HCT116 (cell line): ENCODE results near the gene LASP1. TPM values are rescaled to one million over a fixed set of nuclear protein-coding genes. Genes with fewer than 3 reads are reported as not detected.

Source experiments
- ATAC-seq: fragments of 200-7000 bp; cut with Tn5 transposase; 2 replicates; pipeline ENCODE4 v1.9.1; 2020; ENCODE audit warnings: mild to moderate bottlenecking, moderate library complexity
- BruUV-seq: library from RNA; stranded (reverse); fragments of 400-500 nt; replicated peaks from 2 replicates; lab custom pipeline; 2021; lab: Mats Ljungman, UMichigan
- CTCF ChIA-PET: fragments of 300-600 bp; sonication (Branson Sonifier 250); formaldehyde crosslinking; loops from one replicate; lab custom pipeline; 2021; ENCODE audit warnings: antibody characterized with exemption; lab: Charles Lee
- POLR2A ChIA-PET: fragments of 300-600, 350-600 bp; sonication (Branson Sonifier 250); formaldehyde crosslinking; loops from one replicate; lab custom pipeline; 2021; ENCODE audit warnings: antibody characterized with exemption; lab: Charles Lee
- RAD21 ChIA-PET, 2 experiments: fragments of 300-600 bp; sonication (Branson Sonifier 250); formaldehyde crosslinking; loops; one replicate each; lab custom pipeline; 2023; ENCODE audit warnings: low total read pairs in 2 of 2; ENCODE audit not compliant: uncharacterized antibody in 2 of 2, unreplicated experiment in 2 of 2, low non-redundant PET in 1 of 2; lab: Charles Lee
- DNase-seq: peaks from one replicate; pipeline ENCODE4 v3.0.0-alpha.2; 2010; ENCODE audit warnings: low read depth, low spot score
- H2AFZ ChIP-seq: fragments of 200-600 bp; shearing (Covaris generic), sonication (generic); 2 replicates; pipeline ENCODE4 v1.6.1; 2017; ENCODE audit warnings: low read depth, mixed run types, mixed read lengths, antibody characterized with exemption, low read length; ENCODE audit not compliant: poor library complexity, severe bottlenecking
- H3K27ac ChIP-seq: 2 replicates; pipeline ENCODE4 v1.5.1; 2012; ENCODE audit warnings: low read depth, low read length
- H3K27me3 ChIP-seq: fragments of 200-600 bp; sonication (generic); 2 replicates; pipeline ENCODE4 v1.6.1; 2016; ENCODE audit warnings: mixed run types, low read length, mixed read lengths; ENCODE audit not compliant: insufficient read depth
- H3K36me3 ChIP-seq, 2 experiments: fragments of 200-500 bp in 1 of 2; fragments of 200-600 bp in 1 of 2; sonication (Bioruptor generic) in 1 of 2; sonication (generic) in 1 of 2; 2 replicates each; pipeline versions ENCODE4 v1.5.1 to v1.6.1; 2014 to 2016; ENCODE audit warnings: low read length in 2 of 2, inconsistent platforms in 1 of 2, mixed read lengths in 1 of 2, mixed run types in 1 of 2; ENCODE audit not compliant: insufficient read depth in 2 of 2, control insufficient read depth in 1 of 2
- H3K4me1 ChIP-seq, 2 experiments: fragments of 200-600 bp in 1 of 2; sonication (generic) in 1 of 2; 2 replicates each; pipeline versions ENCODE4 v1.5.1 to v1.6.1; 2012 to 2017; ENCODE audit warnings: low read length in 2 of 2, inconsistent platforms in 1 of 2, mild to moderate bottlenecking in 1 of 2, mixed read lengths in 1 of 2, mixed run types in 1 of 2, moderate library complexity in 1 of 2; ENCODE audit not compliant: insufficient read depth in 2 of 2, control insufficient read depth in 1 of 2
- H3K4me2 ChIP-seq: fragments of 200-600 bp; sonication (generic); 2 replicates; pipeline ENCODE4 v1.6.1; 2017; ENCODE audit warnings: mixed run types, low read length, mixed read lengths
- H3K4me3 ChIP-seq, 2 experiments: fragments of 200-600 bp in 1 of 2; sonication (generic) in 1 of 2; replicated peaks in 1 of 2; 2 replicates each; pipeline ENCODE4 v1.5.1; 2011 to 2016; ENCODE audit warnings: low read length in 2 of 2, control low read depth in 1 of 2, low read depth in 1 of 2, mild to moderate bottlenecking in 1 of 2, mixed read lengths in 1 of 2, mixed run types in 1 of 2
- H3K79me2 ChIP-seq: fragments of 200-600 bp; sonication (generic); 2 replicates; pipeline ENCODE4 v1.6.1; 2017; ENCODE audit warnings: mild to moderate bottlenecking, mixed run types, low read length, moderate library complexity, mixed read lengths; ENCODE audit not compliant: insufficient read depth
- H3K9ac ChIP-seq: fragments of 200-600 bp; sonication (generic); 2 replicates; pipeline ENCODE4 v1.6.1; 2016; ENCODE audit warnings: low read length, mixed read lengths
- H3K9me2 ChIP-seq: fragments of 200-600 bp; sonication (generic), shearing (Covaris generic); 2 replicates; pipeline ENCODE4 v1.6.1; 2017; ENCODE audit warnings: mixed run types, mild to moderate bottlenecking, moderate library complexity; ENCODE audit not compliant: insufficient read depth
- H3K9me3 ChIP-seq, 2 experiments: fragments of 200-500 bp in 1 of 2; fragments of 200-600 bp in 1 of 2; sonication (Bioruptor generic) in 1 of 2; sonication (generic) in 1 of 2; 2 replicates each; pipeline ENCODE4 v1.6.1; 2014 to 2017; ENCODE audit warnings: low read length in 2 of 2, mixed read lengths in 2 of 2, inconsistent platforms in 1 of 2, low read depth in 1 of 2, mild to moderate bottlenecking in 1 of 2, mixed run types in 1 of 2, moderate library complexity in 1 of 2; ENCODE audit not compliant: control insufficient read depth in 1 of 2, insufficient read depth in 1 of 2
- H4K20me1 ChIP-seq: fragments of 200-600 bp; sonication (generic), shearing (Covaris generic); 2 replicates; pipeline ENCODE4 v1.6.1; 2017; ENCODE audit warnings: mixed run types, mild to moderate bottlenecking, moderate library complexity; ENCODE audit not compliant: insufficient read depth
- CBX3 ChIP-seq: IDR thresholded peaks from 2 replicates; pipeline ENCODE4 v1.6.1; 2012; ENCODE audit warnings: low read depth
- ELF1 ChIP-seq: IDR thresholded peaks from 2 replicates; pipeline ENCODE4 v1.6.1; 2012; ENCODE audit warnings: low read depth, borderline replicate concordance
- JUND ChIP-seq: IDR thresholded peaks from 2 replicates; pipeline ENCODE4 v1.6.1; 2012
- POLR2A ChIP-seq: IDR thresholded peaks from 2 replicates; pipeline ENCODE4 v1.7.0; 2011; ENCODE audit warnings: borderline replicate concordance; ENCODE audit not compliant: insufficient read depth, insufficient read length; ENCODE audit errors: extremely low read depth
- POLR2AphosphoS5 ChIP-seq: IDR thresholded peaks from 2 replicates; pipeline ENCODE4 v1.6.1; 2011; ENCODE audit warnings: mild to moderate bottlenecking, low read depth, low read length, moderate library complexity
- RAD21 ChIP-seq: IDR thresholded peaks from 2 replicates; pipeline ENCODE4 v1.6.1; 2012; ENCODE audit warnings: low read depth, mild to moderate bottlenecking
- SIN3A ChIP-seq: IDR thresholded peaks from 2 replicates; pipeline ENCODE4 v1.6.1; 2012; ENCODE audit warnings: low read depth
- SRF ChIP-seq: IDR thresholded peaks from 2 replicates; pipeline ENCODE4 v1.6.1; 2012; ENCODE audit warnings: low read depth
- TCF7L2 ChIP-seq: IDR thresholded peaks from 2 replicates; pipeline ENCODE4 v1.7.0; 2011; ENCODE audit warnings: borderline replicate concordance, inconsistent platforms; ENCODE audit not compliant: insufficient read depth, insufficient read length; ENCODE audit errors: extremely low read depth
- ZNF274 ChIP-seq: fragments of 200-500 bp; sonication (Bioruptor generic); IDR thresholded peaks from 2 replicates; pipeline ENCODE4 v1.6.1; 2014; ENCODE audit warnings: mild to moderate bottlenecking, low read depth, low read length, inconsistent platforms
- intact Hi-C: fragments of 100-400 bp; cut with micrococcal nuclease; formaldehyde crosslinking; loops from 2 replicates; pipeline ENCODE4 v1.10.0; 2022
- total RNA-seq: library from RNA; stranded (reverse); gene quantifications from one replicate; pipeline ENCODE4 v1.2.1, GENCODE V29; 2021; ENCODE audit not compliant: unreplicated experiment
- TF ChIP-seq, protein P1 (sequence below): IDR thresholded peaks from 2 replicates; pipeline ENCODE4 v1.6.1; 2011; ENCODE audit warnings: mild to moderate bottlenecking, low read length, moderate library complexity; ENCODE audit not compliant: insufficient replicate concordance; ENCODE audit errors: extremely low read depth
- TF ChIP-seq, protein P2 (sequence below): IDR thresholded peaks from 2 replicates; pipeline ENCODE4 v1.6.1; 2012; ENCODE audit warnings: low read depth

The LASP1 gene
- total RNA-seq, 1 experiment from 2014 or later = 149 TPM

DNA sequence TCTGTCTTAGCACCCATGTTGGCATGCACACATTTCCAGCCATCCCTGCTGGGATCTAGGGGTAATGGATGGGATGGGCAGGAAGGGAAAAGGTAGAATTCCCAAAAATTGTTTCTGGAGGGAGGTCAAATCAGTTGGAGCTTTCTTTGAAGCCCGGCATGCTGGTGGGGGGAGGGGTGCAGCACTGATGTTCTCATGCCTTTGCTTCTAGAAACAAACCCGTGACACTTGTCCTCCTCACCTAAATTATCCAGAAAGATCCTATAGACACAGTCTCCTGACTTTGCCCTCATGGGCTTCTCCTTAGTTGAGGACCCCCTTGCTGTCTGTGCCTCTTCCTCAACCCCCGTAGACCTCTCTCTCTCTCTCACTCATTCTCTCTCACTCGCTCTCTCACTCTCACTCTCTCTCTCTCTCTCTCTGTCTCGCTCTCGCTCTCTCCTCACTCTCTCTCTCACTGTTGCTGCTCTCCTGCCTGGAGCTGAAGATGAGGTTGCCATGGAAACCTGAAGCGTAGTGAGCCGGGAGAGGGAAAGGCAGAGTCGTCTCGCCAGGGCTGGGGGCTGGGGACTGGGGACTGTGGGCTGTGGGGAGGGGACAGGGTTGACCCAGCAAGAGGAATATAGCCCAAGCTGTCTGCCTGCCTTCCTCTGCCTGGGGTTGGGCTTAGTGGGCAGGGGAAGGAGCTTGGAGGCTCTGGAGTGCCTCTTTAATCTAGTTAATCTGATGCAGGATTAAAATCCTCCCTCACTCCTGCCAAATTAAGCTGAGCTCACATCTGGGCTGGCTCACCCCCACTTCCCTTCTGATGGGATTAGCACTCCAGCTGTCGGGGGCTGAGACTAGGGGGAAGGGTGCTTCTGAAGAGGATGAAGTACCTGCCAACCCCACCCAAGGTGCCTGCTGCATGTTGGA, 16.1 kb downstream of the LASP1 start (continued):
- no peak for TF ChIP-seq JUND

DNA sequence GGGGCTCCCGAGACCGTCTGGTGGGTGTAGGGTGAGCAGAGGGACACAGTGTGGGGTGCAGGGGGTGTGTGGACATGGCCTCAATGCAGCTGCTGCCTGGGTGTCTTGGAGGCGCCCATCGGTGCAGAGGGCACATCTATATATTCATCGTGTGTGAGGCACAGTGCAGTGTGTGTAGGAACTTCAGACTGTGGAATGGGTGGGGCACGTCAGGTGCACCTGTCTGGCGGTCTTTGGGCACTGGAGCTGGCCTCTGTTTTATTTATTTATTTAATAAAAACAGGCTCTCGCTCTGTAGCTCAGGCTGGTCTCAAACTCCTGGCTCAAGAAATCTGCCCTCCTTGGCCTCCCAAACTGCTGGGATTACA, 16.8 kb downstream of the LASP1 start:
- ChIA-PET POLR2A (interaction anchor here (0.7 kb wide), 2 partner anchors 15 to 17 kb away, joined by 3 read pairs; partner anchors contain the start of gene LASP1), RAD21 (no interaction called here), CTCF (no interaction called here)
- Histone ChIP-seq H3K9me2 (no peaks in the 10 kb centered on the region), H3K27me3 (no peaks in the 10 kb centered on the region), H3K4me3 (no peak overlapping the region), H3K27ac (no peak overlapping the region), H3K9ac (no peak overlapping the region), H3K9me3 (no peaks in the 10 kb centered on the region), H4K20me1 (no peaks in the 10 kb centered on the region), H3K4me1 (peaks cover 1 to 23% of the 10 kb centered on the region in 2 experiments), H2AFZ (no peak overlapping the region), H3K4me2 (no peak overlapping the region), H3K79me2 (peaks cover 85% of the 10 kb centered on the region), H3K36me3 (peaks cover 9 to 32% of the 10 kb centered on the region in 2 experiments; a peak in 3 of 4 replicates)
- TF ChIP-seq POLR2AphosphoS5 = 0 out of 2 replicates have a peak, but pooled peaks have one; percentile 4
- TF ChIP-seq SIN3A = no peak
- intact Hi-C loops = no loop called here
- no TSS peak for BruUV-seq
- ATAC-seq (no peak), DNase-seq (no peak)

DNA sequence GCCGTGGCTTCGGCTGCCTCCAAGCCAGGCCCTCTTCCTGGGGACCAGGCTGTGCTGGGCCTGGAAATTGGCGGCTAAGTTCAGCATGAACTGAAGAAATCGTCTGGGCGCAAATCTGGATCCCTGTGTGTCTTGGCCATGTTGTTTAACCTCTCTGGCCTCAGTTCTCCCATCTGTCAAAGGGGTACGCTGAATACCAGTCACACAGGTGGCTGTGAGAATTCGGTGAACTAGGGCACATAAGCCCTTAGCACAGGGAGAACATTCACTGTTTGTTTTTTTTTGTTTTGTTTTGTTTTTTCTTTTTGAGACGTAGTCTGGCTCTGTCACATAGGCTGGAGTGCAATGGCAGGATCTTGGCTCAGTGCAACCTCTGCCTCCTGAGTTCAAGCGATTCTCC, 19.0 kb downstream of the LASP1 start:
- Histone ChIP-seq H2AFZ (no peak overlapping the region), H3K9ac (no peak overlapping the region), H3K36me3 (peaks cover 12 to 34% of the 10 kb centered on the region in 2 experiments; a peak in 3 of 4 replicates), H3K9me3 (no peaks in the 10 kb centered on the region), H3K4me1 (peaks cover 0 to 3% of the 10 kb centered on the region in 2 experiments; a peak in 2 of 4 replicates), H4K20me1 (no peaks in the 10 kb centered on the region), H3K27ac (no peak overlapping the region), H3K79me2 (peaks cover 63% of the 10 kb centered on the region), H3K9me2 (no peaks in the 10 kb centered on the region), H3K27me3 (no peaks in the 10 kb centered on the region), H3K4me3 (no peak overlapping the region), H3K4me2 (no peak overlapping the region)
- ChIA-PET POLR2A (no interaction called here), RAD21 (no interaction called here), CTCF (no interaction called here)
- BruUV-seq = no TSS peak
- DNase-seq (no peak), ATAC-seq (no peak)
- intact Hi-C loops = no loop called here
- TF ChIP-seq POLR2A (no peak), ELF1 (no peak), CBX3 (no peak), ZNF274 (no peak), TCF7L2 (no peak), SRF (no peak), RAD21 (no peak)
- TF ChIP-seq, protein P1, sequence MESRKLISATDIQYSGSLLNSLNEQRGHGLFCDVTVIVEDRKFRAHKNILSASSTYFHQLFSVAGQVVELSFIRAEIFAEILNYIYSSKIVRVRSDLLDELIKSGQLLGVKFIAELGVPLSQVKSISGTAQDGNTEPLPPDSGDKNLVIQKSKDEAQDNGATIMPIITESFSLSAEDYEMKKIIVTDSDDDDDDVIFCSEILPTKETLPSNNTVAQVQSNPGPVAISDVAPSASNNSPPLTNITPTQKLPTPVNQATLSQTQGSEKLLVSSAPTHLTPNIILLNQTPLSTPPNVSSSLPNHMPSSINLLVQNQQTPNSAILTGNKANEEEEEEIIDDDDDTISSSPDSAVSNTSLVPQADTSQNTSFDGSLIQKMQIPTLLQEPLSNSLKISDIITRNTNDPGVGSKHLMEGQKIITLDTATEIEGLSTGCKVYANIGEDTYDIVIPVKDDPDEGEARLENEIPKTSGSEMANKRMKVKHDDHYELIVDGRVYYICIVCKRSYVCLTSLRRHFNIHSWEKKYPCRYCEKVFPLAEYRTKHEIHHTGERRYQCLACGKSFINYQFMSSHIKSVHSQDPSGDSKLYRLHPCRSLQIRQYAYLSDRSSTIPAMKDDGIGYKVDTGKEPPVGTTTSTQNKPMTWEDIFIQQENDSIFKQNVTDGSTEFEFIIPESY = no peak
- TF ChIP-seq, protein P2, sequence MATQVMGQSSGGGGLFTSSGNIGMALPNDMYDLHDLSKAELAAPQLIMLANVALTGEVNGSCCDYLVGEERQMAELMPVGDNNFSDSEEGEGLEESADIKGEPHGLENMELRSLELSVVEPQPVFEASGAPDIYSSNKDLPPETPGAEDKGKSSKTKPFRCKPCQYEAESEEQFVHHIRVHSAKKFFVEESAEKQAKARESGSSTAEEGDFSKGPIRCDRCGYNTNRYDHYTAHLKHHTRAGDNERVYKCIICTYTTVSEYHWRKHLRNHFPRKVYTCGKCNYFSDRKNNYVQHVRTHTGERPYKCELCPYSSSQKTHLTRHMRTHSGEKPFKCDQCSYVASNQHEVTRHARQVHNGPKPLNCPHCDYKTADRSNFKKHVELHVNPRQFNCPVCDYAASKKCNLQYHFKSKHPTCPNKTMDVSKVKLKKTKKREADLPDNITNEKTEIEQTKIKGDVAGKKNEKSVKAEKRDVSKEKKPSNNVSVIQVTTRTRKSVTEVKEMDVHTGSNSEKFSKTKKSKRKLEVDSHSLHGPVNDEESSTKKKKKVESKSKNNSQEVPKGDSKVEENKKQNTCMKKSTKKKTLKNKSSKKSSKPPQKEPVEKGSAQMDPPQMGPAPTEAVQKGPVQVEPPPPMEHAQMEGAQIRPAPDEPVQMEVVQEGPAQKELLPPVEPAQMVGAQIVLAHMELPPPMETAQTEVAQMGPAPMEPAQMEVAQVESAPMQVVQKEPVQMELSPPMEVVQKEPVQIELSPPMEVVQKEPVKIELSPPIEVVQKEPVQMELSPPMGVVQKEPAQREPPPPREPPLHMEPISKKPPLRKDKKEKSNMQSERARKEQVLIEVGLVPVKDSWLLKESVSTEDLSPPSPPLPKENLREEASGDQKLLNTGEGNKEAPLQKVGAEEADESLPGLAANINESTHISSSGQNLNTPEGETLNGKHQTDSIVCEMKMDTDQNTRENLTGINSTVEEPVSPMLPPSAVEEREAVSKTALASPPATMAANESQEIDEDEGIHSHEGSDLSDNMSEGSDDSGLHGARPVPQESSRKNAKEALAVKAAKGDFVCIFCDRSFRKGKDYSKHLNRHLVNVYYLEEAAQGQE = no peak
